ENCODE results near the gene TMEM89.

The TMEM89 gene

GRCh38 chr3:48585411-48585810 is 36.2 kb downstream of the TMEM89 start:
- no peak for DNase-seq

DNA sequence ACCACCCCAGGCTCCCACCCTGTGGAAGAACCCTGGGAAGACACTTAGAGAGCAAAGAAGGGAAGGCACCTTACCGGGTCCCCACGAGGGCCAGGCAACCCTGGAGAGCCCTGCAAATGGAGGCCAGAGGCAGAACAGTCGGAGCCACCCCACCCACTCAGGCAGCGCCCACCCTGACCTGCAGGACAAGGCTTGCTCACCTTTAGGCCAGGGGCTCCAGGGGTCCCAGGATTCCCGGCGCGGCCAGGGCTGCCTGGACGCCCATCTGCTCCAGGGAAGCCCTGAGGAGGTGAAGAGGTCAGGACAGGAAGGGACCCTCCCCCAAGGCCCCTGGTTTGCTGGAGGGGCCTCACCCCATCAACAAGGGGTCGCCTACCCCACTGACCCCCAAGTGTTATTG is 36.7 kb downstream of the TMEM89 start:
- no peak for DNase-seq

DNA sequence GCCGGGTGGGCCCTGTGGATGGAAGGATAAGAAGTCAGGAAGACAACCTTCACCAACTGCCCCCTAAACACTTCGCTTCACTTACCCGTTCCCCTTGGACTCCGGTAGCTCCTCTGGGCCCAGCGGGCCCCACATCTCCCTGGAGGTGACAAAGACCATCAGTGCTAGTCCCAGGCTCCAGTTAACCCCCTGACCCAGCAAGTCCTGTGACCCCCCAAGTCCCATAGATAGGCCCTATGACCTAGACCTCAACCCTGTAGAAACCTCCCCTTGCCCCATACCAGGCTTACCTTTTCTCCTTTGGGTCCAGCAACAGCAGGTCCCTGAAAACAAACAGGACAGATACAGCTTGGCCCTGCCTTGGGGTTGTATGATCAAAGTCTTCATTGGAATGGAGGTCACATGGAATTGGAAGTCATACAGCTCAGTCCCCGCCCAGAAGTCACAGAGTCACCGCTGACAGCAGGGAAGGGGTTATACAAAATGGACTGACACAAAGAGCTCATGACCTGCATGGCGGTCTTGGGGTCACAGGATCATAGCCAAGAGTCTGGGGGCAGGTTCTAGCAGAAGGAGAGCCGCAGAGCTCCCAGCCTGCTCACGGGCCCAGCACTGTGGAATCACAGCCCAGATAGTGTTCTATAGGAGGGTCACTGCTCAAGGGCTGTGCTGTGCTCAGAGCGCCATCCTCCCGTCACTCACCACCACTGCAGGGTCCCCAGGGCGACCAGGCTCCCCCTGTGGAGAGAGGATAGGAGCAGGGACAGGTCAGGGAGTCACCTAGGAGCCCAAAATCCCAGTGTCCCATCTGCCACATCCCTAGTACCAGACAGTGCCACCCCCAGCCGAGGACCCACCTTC is 39.7 kb downstream of the TMEM89 start:
- DNase-seq, result no peak

- DNase-seq, result no peak
These were observed 44.9 kb downstream of the TMEM89 start for GRCh38 chr3:48576647-48577046.

GRCh38 chr3:48575366-48575765 is 46.2 kb downstream of the TMEM89 start:
- DNase-seq, result no peak

- no peak for DNase-seq
These were observed 47.5 kb downstream of the TMEM89 start for GRCh38 chr3:48573973-48574585.

DNA sequence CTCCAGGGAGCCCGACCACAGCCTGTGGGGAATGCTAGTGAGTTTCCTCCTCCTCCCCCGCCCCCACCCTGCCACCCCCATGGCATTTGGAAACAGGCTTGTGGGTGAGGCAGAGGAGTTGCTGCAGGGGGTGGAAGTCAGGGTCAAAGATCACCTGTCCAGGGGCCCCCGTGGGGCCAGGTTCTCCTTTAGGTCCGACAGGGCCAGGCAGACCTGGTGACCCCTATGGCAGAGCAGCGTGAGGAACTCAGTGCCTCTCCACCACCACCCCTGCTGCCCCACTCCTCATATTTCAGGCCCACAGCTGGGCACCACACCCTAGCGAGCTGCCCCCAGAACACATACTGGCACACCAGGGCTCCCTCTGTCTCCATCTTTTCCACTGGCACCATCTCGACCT is 49.1 kb downstream of the TMEM89 start:
- no peak for DNase-seq

GRCh38 chr3:48571938-48572337 is 49.6 kb downstream of the TMEM89 start:
- no peak for DNase-seq

Measured in GDM1 (cell line).